NOMO-1 treated with dmso at 0.1 percent for 144 hours (cell line): Measurements from ENCODE around the gene ZSCAN5C.
A peak's percentile ranks its signal among the peaks of the same experiment; 100 is the strongest.
"Not testable (repeated sequence)": the region's sequence is repeated elsewhere in the genome, so short reads cannot be mapped to it uniquely, and the experiment has no call there.

Source experiments
- DNase-seq: peaks from one replicate; lab custom pipeline; 2025; ENCODE audit not compliant: unreplicated experiment; lab: John Stamatoyannopoulos, UW

ZSCAN5C gene

DNA sequence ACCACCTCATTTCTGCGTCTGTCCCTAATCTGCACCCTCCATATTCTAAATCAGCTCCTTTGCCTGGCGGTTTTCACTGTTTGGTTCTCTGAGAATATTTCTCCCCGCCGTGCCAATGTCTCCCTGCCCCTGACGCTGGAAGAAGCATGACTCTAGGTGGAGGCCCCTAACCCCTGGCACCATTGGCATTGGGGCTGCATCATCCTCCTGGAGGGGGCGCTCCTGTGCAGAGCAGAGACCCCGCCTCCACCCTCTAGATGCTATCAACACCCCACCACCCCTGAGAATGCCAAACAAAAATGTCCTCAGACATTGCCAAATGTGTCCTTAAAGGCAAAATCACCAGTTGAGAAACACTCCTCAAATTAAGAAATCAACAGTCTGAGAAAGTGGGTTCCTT, 11.0 kb upstream of the ZSCAN5C start:
- DNase-seq, result no peak

DNA sequence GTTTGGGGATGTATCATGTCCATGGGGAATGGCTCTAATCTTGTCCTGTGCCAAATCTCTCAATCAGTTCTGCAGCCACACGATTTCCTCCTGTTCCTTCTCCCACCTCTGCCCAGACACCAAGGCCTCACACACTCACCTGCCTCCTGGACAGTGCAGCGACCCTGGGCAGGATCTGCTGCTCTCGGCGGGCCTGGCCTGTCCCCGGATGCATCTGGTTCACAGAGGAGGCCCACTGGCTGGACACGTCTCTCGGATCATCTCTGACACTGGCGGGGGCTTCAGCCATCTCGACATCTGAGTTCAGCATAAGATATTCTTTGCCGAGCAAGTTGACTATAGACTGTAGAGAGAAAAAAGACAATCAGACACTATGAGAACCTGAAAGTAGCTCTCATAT, 10.4 kb upstream of the ZSCAN5C start:
- no peak for DNase-seq

DNA sequence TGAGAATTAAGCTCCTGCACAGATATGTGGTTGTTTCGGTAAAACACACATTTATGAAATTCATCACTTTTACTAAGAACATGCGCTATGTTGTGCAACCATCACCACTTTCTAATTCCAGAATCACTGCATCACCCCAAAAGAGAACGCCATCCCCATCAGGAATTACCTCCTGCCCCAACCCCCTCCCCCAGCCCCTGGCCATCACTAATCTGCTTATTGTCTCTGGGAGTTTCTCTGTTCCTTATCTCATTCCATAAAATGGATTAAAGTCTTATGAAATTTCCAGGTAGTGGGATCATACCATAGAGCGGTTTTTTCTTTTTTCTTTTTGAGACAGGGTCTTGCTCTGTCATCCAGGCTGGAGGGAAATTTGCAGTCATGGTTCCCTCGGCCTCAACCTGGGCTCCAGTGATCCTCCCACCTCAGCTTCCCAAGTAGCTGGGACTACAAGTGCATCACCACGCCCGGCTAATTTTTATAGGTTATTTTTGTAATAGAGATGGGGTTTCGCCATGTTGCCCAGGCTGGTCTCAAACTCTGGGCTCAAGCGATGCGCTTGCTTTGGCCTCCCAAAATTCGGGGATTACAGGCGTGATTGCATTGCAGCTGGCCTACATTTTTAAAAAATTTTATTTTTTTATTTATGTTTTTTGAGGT, 8.0 kb upstream of the ZSCAN5C start:
- DNase-seq, result no peak

DNA sequence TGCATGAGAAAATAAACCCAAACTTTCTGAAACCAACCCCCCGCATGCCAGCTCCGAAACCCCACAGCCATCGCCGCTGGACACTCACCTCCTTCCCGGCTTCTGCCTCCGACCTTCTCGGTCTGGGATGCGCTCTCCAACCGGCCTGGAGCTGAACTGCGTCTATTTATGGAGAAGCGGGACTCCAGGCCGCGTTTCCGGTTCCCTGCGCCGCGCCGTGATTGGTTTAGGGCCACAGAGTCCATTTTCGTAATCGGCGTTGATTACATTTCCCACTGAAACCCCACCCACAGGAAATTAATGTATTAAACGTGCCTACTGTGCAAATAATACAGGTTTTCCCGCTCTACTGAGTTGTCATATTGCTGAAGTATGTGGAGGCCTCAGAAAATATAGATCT, 4.4 kb upstream of the ZSCAN5C start, which contains the start of gene ZSCAN5B:
ZSCAN5B (minus strand) TSS at position 138 of the 400 bp plus-strand sequence. CDS start 4,731 bp downstream, outside the sequence.
- DNase-seq, result not testable (repeated sequence)

DNA sequence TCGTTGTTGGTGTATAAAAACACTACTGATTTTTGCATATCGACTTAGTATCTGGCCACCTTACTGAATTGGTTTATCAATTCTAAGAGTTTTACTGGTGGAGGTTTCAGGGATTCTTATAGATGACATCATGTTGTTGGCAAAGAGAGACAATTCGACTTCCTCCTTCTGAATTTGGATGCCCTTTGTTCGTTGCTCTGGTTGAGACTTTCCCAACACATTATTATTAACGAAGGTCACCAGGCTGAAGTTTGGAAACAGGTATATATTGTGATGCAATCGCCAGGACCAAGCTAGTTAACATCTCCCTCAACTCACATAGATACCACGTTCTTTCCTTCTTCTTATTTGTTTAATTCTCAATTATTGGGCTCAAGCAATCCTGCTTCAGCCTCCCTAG, 2.4 kb upstream of the ZSCAN5C start:
- no peak for DNase-seq

DNA sequence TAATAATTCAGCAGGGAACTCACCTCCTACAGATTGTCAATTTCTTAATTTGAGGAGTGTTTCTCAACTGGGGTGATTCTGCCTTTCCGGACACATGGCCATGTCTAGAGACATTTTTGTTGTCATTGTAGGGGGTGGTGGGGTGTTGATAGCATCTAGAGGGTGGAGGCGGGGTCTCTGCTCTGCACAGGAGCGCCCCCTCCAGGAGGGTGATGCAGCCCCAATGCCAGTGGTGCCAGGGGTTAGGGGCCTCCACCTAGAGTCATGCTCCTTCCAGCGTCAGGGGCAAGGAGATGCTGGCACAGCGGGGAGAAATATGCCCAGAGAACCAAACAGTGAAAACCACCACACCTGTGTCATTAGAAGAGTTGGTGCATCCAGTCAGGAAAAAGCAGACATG, 5.5 kb downstream of the ZSCAN5C start:
- DNase-seq, result not testable (repeated sequence)

DNA sequence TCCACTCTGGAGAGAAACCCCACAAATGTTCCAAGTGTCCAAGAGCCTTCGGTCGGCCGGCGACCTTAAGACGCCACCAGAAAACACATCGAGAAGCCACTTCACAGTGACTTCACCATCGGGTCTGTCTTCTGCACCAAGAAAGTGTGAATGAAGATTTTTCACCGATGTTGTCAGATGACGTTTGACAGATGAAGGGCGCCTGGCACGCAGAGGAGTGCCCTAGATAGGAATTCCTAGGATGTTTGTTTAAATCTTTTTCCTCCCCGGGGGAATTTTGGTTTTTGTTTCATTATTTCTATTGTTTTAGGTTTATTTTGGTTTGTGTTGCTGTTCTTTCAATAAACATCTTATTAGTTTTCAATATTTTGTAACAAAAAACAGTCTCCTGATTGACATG, 7.0 kb downstream of the ZSCAN5C start:
- DNase-seq, result no peak

DNA sequence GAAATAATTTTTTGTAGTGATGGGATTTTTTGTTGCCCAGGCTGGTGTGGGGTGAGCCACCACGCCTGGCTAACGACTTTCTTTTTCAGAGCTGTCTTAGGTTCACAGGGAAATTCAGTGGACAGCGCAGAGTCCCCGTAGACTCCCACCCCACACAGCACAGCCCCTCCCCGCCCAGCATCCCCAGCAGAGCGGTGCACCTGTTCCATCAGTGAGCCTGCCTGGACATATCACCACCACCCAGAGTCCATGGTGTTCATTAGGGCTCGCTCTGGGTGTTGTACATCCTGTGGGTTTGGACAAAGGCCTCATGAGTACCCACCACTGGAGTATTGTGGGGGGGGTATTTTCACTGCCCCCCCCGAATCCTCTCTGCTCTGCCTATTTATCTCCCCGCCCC, 8.0 kb downstream of the ZSCAN5C start:
- not testable (repeated sequence) for DNase-seq

DNA sequence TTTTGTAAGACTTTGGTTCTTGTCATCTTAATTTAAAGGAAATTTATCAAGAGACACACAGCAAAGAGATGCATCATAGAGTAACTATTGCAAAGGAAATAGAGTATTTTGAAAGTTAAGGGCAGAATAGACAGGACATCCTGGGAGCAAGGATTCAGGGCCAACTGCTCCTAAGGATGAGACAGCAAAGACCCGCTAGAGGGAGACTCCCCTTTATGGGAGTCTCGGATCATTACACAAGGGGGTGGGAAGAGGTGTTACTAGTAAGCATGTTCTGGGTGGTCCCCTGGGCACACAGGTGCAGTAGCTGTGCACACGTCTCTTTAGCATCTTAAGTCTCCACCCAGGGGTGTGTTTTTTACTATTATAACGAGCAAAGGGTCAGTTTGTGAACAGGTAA, 9.6 kb downstream of the ZSCAN5C start:
- DNase-seq, result no peak

DNA sequence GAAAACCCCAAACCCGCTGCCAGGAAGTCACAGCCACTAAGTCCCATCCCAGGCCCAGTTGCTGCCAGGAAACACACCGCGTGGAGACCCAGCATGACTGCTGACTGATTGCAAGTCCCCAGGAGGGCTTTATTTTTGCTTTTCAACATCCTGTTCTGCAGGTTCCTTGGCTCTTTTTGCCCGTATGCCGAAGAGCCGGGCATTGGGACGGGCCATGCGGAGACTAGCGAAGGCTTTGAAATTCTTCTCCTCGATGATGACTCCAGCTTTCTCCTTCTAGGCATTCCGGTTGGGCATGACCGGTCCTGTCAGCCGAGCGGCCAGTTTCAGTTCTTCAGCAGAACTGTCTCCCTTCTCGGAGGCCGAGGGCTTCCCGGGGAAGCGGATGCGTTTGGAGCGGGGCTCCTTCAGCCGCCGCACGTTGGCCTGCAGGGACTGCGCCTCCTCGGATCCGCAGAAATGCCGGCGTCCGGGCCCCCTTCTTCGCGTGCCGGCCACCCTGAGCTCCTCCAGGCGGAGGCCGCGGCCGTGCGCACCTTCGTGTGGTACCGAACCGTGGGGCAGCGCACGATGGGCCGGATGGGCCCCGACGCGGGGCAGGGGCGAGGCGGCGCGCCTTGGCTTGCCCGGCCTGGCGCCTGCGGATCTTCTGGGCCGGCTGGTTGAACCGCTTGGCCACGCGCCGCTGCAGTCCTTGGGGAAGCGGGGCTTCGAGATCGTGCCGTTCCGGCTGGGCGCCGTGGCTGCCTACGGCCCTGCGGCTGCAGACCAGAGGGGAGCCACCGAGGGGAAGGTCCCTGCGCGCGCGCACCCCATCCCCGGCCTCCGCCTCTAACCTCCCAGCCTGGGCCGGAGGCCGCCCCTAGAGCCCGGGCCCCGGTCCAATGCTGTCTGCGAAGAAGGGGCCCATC, 15.2 kb downstream of the ZSCAN5C start:
- DNase-seq, result no peak

DNA sequence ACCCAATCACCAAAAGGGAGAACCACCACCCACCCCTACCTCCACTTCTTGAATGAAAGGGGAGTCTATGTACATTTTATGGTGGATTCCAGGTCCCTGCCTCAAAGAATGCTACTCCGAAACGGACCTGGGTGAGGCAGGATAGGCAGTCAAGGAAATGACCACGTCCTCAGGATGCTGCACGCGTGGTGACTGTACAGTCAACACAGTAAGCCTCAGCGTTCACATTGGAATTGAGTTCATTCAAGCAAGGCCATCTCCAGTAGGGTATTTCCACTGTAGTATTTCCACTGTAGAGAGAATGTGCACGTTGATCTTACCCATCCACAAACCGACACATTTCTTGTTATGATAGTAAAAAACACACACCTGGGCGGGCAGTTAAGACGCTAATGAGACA, 16.9 kb downstream of the ZSCAN5C start:
- no peak for DNase-seq

DNA sequence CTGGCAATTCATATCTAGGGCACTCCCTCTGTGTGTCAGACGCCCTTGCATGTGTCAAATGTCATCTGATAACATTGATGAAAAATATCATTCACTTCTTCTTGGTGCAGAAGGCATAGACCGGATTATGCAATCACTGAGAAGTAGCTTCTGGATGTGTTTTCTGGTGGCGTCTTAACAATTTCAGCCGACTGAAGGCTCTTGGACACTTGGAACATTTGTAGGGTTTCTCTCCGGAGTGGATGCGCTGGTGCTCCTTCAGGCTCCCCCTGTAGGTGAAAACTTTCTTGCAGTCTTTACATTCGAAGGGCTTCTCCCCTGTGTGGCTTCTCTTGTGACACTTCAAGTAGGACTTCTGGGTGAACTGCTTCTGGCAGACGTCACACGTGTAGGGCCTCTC, 19.4 kb downstream of the ZSCAN5C start:
- not testable (repeated sequence) for DNase-seq

DNA sequence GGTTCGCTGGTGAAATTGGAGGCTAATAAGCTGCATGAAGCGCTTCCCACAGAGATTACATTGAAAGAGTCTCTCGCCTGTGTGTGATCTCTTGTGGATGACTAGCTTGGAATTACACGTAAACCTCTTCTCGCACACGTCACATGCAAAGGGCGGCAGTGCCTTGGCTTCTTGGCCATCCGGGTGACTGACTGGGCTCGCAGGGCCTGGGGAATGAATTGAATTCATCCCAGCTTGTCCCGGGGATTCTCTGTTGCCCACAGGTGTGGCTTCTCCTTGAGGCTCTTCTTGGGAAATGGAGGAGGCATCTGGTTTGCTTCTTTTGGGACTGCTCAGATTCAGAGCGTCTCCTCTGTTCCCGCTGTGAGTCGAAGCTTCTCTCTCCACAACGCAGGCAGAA, 19.8 kb downstream of the ZSCAN5C start:
- DNase-seq, result no peak

DNA sequence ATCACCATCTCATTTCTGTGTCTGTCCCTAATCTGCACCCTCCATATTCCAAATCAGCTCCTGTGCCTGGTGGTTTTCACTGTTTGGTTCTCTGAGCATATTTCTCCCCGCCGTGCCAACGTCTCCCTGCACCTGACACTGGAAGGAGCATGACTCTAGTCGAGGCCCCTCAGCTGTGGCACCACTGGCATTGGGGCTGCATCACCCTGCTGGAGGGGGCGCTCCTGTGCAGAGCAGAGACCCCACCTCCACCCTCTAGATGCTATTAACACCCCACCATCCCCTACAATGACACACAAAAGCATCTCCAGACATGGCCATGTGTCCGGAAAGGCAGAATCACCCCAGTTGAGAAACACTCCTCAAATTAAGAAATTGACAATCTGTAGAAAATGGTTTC, 20.8 kb downstream of the ZSCAN5C start:
- no peak for DNase-seq

DNA sequence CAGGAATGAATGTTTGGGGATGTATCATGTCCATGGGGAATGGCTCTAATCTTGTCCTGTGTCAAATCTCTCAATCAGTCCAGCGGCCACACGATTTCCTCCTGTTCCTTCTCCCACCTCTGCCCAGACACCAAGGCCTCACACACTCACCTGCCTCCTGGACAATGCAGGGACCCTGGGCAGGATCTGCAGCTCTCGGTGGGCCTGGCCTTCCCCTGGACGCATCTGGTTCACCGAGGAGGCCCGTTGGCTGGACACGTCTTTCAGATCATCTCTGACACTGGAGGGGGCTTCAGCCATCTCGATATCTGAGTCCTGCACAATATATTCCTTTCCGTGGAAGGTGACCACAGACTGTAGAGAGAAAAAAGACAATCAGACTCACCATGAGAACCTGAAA, 21.4 kb downstream of the ZSCAN5C start:
- no peak for DNase-seq

DNA sequence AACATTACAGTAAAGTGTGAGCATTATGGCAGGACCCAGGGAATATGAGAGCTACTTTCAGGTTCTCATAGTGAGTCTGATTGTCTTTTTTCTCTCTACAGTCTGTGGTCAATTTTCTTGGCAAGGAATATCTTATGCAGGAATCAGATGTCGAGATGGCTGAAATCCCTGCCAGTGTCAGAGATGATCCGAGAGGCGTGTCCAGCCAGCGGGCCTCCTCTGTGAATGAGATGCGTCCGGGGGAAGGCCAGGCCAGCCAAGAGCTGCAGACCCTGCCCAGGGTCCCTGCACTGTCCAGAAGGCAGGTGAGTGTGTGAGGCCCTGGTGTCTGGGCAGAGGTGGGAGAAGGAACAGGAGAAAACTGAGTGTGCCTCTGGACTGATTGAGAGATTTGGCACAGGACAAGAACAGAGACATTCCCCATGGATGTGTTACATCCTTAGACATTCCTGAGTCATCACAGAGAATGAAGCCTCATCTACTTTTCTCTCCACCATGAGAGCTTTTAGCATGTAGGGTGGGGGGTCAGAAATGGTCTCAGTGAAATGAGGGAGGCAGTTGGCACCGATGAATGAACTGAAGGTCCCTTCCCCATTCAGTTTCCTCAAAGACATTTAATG, 43.2 kb downstream of the ZSCAN5C start:
- no peak for DNase-seq

DNA sequence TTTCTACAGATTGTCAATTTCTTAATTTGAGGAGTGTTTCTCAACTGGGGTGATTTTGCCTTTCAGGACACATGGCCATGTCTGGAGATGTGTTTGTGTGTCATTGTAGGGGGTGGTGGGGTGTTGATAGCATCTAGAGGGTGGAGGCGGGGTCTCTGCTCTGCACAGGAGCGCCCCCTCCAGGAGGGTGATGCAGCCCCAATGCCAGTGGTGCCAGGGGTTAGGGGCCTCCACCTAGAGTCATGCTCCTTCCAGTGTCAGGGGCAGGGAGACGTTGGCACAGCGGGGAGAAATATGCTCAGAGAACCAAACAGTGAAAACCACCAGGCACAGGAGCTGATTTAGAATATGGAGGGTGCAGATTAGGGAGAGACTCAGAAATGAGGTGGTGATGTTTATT, 43.7 kb downstream of the ZSCAN5C start:
- not testable (repeated sequence) for DNase-seq

DNA sequence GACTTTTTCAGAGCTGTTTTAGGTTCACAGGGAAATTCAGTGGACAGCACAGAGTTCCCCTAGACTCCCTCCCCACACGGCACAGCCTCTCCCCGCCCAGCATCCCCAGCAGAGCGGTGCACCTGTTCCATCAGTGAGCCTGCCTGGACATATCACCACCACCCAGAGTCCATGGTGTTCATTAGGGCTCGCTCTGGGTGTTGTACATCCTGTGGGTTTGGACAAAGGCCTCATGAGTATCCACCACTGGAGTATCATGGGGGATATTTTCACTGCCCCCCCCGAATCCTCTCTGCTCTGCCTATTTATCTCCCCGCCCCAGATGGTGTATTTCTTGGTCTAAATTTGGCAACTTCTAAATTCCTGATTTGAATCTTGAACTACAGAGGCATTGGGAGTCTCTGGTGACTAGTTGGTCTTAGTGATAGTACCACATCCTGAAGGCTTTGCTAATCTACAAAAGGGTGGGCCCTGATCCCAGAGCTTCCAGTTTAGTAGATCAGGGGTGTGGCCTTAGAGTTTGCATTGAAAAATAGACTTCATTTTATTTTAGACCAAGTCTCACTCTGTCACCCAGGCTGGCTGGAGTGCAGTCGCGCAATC, 46.8 kb downstream of the ZSCAN5C start:
- not testable (repeated sequence) for DNase-seq

DNA sequence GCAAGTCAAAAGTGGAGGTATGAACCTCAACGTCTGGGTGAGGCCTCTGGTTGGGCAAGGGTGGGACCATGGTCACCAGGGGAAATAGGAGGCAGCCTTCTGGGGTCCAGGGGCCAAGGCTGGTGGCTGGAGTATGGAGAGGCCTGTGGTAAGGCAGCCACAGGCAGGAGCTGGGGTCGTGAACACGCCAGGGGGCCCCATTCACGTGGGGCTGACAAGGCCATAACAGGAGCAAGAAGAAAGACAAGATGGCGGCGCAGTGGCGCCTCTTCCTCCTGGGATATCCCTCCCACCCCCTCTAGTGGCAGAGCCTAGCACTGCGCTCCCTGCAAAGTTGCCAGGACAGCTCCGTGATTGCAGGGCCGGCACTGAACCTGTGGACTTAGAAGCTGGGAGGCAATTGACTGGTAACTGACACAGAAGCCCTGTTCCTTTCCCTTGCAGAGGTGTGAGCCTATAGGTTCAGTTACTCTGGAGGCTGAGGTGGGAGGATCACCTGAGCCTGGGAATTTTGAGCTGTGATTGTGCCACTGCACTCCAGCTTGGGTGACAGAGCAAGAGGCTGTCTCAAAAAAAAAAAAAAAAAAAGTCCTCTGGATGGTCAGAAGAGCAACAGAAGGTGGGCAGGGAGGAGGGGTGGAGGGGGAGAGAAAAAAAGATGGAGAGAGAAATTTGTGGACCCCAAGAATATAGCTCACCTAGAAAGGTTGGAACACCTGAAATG, 50.8 kb downstream of the ZSCAN5C start:
- DNase-seq, result peak; percentile 12

DNA sequence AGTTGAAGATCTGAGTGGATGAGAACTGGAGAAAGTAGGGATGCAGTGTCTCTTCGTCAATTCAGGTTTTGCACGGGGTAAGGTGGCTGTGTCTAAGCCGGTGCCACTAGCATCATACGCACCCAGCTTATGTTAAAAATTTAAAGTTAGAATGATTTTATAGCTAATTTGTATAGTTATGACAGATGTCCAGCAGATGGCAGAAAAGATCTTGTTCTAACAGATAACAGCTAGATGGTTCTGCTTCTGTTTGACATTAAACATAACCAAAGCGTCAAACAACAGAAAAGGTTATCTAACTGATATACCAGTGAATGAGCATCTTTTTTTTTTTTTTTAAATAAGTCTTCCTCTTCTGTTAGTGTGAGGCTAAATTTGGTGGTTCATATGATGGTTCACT, 51.7 kb downstream of the ZSCAN5C start:
- DNase-seq, result peak; percentile 6

DNA sequence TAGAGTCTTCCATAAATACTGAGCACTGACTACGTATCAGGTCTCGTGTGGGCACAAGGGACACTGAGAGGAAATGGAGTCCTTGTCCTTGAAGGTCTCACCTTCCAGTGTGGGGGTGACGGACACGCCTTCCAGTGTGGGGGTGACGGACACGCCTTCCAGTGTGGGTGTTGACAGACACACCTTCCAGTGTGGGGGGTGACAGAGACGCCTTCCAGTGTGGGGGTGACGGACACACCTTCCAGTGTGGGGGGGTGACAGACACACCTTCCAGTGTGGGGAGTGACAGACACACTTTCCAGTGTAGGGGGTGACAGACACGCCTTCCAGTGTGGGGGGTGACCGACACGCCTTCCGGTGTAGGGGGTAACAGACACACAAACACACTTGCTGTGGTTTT, 56.2 kb downstream of the ZSCAN5C start:
- DNase-seq, result no peak
